ENCODE results near the gene CRY1.

Gene CRY1

GRCh38 chr12:107058190-107058589 lies 35.2 kb downstream of the CRY1 start:
- Histone ChIP-seq H3K4me3 (ENCODE audit: low read length) (no peak overlapping the region), H3K9me3 (ENCODE audit: insufficient read depth, low read depth, low read length) (peaks cover 8% of the 10 kb centered on the region; the same call in 1 of the 2 replicates), H3K9ac (ENCODE audit: low read depth, low read length) (no peak overlapping the region), H3K4me1 (ENCODE audit: insufficient read depth, low read length) (peaks cover 6% of the 10 kb centered on the region; the same call in 1 of the 2 replicates), H3K27ac (ENCODE audit: low read depth, low read length) (no peak overlapping the region), H3K36me3 (ENCODE audit: insufficient read depth, low read length) (no peaks in the 10 kb centered on the region), H3K27me3 (ENCODE audit: insufficient read depth, low read length) (no peaks in the 10 kb centered on the region)
- 100% methylated on average over 1 of the region's 2 CpGs for WGBS

- H3K27ac ChIP-seq (ENCODE audit: low read depth, low read length), result no peak overlapping the region
- peaks cover 8% of the 10 kb centered on the region; the same call in 1 of the 2 replicates for H3K9me3 ChIP-seq (ENCODE audit: insufficient read depth, low read depth, low read length)
- H3K9ac ChIP-seq (ENCODE audit: low read depth, low read length), result no peak overlapping the region
- peaks cover 6% of the 10 kb centered on the region; the same call in 1 of the 2 replicates for H3K4me1 ChIP-seq (ENCODE audit: insufficient read depth, low read length)
- H3K36me3 ChIP-seq (ENCODE audit: insufficient read depth, low read length), result no peaks in the 10 kb centered on the region
- H3K4me3 ChIP-seq (ENCODE audit: low read length), result no peak overlapping the region
- 89% methylated on average over 4 of the region's 4 CpGs for WGBS
- H3K27me3 ChIP-seq (ENCODE audit: insufficient read depth, low read length), result no peaks in the 10 kb centered on the region
These were observed 36.1 kb downstream of the CRY1 start for GRCh38 chr12:107057071-107057834.

GRCh38 chr12:107053709-107054108 lies 39.6 kb downstream of the CRY1 start:
- Histone ChIP-seq H3K27me3 (ENCODE audit: insufficient read depth, low read length) (no peaks in the 10 kb centered on the region), H3K4me3 (ENCODE audit: low read length) (no peak overlapping the region), H3K27ac (ENCODE audit: low read depth, low read length) (no peak overlapping the region), H3K36me3 (ENCODE audit: insufficient read depth, low read length) (no peaks in the 10 kb centered on the region), H3K9ac (ENCODE audit: low read depth, low read length) (no peak overlapping the region), H3K4me1 (ENCODE audit: insufficient read depth, low read length) (peaks cover 6% of the 10 kb centered on the region; the same call in 1 of the 2 replicates), H3K9me3 (ENCODE audit: insufficient read depth, low read depth, low read length) (peaks cover 13% of the 10 kb centered on the region; the same call in 1 of the 2 replicates)
- 100% methylated on average over 1 of the region's 2 CpGs for WGBS

GRCh38 chr12:107045186-107045585 lies 48.2 kb downstream of the CRY1 start:
- Histone ChIP-seq H3K9me3 (ENCODE audit: insufficient read depth, low read depth, low read length) (peaks cover 8% of the 10 kb centered on the region; the same call in 1 of the 2 replicates), H3K9ac (ENCODE audit: low read depth, low read length) (no peak overlapping the region), H3K27me3 (ENCODE audit: insufficient read depth, low read length) (no peaks in the 10 kb centered on the region), H3K4me1 (ENCODE audit: insufficient read depth, low read length) (no peaks in the 10 kb centered on the region), H3K27ac (ENCODE audit: low read depth, low read length) (no peak overlapping the region), H3K36me3 (ENCODE audit: insufficient read depth, low read length) (no peaks in the 10 kb centered on the region), H3K4me3 (ENCODE audit: low read length) (no peak overlapping the region)
- 86% methylated on average over 4 of the region's 5 CpGs for WGBS

- Histone ChIP-seq H3K9ac (ENCODE audit: low read depth, low read length) (no peak overlapping the region), H3K4me3 (ENCODE audit: low read length) (no peak overlapping the region), H3K27me3 (ENCODE audit: insufficient read depth, low read length) (no peaks in the 10 kb centered on the region), H3K36me3 (ENCODE audit: insufficient read depth, low read length) (no peaks in the 10 kb centered on the region), H3K9me3 (ENCODE audit: insufficient read depth, low read depth, low read length) (no peaks in the 10 kb centered on the region), H3K27ac (ENCODE audit: low read depth, low read length) (no peak overlapping the region), H3K4me1 (ENCODE audit: insufficient read depth, low read length) (no peaks in the 10 kb centered on the region)
- WGBS, result 88% methylated on average over 8 of the region's 8 CpGs
These were observed 50.5 kb downstream of the CRY1 start for GRCh38 chr12:107042801-107043200.

GRCh38 chr12:107035733-107036132 lies 57.6 kb downstream of the CRY1 start:
- no peaks in the 10 kb centered on the region for H3K4me1 ChIP-seq (ENCODE audit: insufficient read depth, low read length)
- H3K9me3 ChIP-seq (ENCODE audit: insufficient read depth, low read depth, low read length), result no peaks in the 10 kb centered on the region
- 95% methylated on average over 1 of the region's 2 CpGs for WGBS
- no peaks in the 10 kb centered on the region for H3K36me3 ChIP-seq (ENCODE audit: insufficient read depth, low read length)
- no peak overlapping the region for H3K27ac ChIP-seq (ENCODE audit: low read depth, low read length)
- H3K4me3 ChIP-seq (ENCODE audit: low read length), result no peak overlapping the region
- no peak overlapping the region for H3K9ac ChIP-seq (ENCODE audit: low read depth, low read length)
- no peaks in the 10 kb centered on the region for H3K27me3 ChIP-seq (ENCODE audit: insufficient read depth, low read length)

- Histone ChIP-seq H3K36me3 (ENCODE audit: insufficient read depth, low read length) (no peaks in the 10 kb centered on the region), H3K4me3 (ENCODE audit: low read length) (no peak overlapping the region), H3K27ac (ENCODE audit: low read depth, low read length) (no peak overlapping the region), H3K9ac (ENCODE audit: low read depth, low read length) (no peak overlapping the region), H3K4me1 (ENCODE audit: insufficient read depth, low read length) (no peaks in the 10 kb centered on the region), H3K27me3 (ENCODE audit: insufficient read depth, low read length) (no peaks in the 10 kb centered on the region), H3K9me3 (ENCODE audit: insufficient read depth, low read depth, low read length) (no peaks in the 10 kb centered on the region)
- 94% methylated on average over 9 of the region's 9 CpGs for WGBS
These were observed 59.3 kb downstream of the CRY1 start for GRCh38 chr12:107033758-107034739.

GRCh38 chr12:107032266-107032665 lies 61.1 kb downstream of the CRY1 start:
- no peak overlapping the region for H3K27ac ChIP-seq (ENCODE audit: low read depth, low read length)
- no peaks in the 10 kb centered on the region for H3K27me3 ChIP-seq (ENCODE audit: insufficient read depth, low read length)
- 80% methylated on average over 7 of the region's 7 CpGs for WGBS
- H3K36me3 ChIP-seq (ENCODE audit: insufficient read depth, low read length), result no peaks in the 10 kb centered on the region
- H3K4me3 ChIP-seq (ENCODE audit: low read length), result no peak overlapping the region
- no peaks in the 10 kb centered on the region for H3K9me3 ChIP-seq (ENCODE audit: insufficient read depth, low read depth, low read length)
- no peaks in the 10 kb centered on the region for H3K4me1 ChIP-seq (ENCODE audit: insufficient read depth, low read length)
- H3K9ac ChIP-seq (ENCODE audit: low read depth, low read length), result no peak overlapping the region

GRCh38 chr12:107031061-107031460 lies 62.3 kb downstream of the CRY1 start:
- H3K4me1 ChIP-seq (ENCODE audit: insufficient read depth, low read length), result no peaks in the 10 kb centered on the region
- 95% methylated on average over 2 of the region's 2 CpGs for WGBS
- no peak overlapping the region for H3K4me3 ChIP-seq (ENCODE audit: low read length)
- H3K9me3 ChIP-seq (ENCODE audit: insufficient read depth, low read depth, low read length), result no peaks in the 10 kb centered on the region
- H3K36me3 ChIP-seq (ENCODE audit: insufficient read depth, low read length), result no peaks in the 10 kb centered on the region
- no peak overlapping the region for H3K9ac ChIP-seq (ENCODE audit: low read depth, low read length)
- no peak overlapping the region; the same call in 1 of the 2 replicates for H3K27ac ChIP-seq (ENCODE audit: low read depth, low read length)
- no peaks in the 10 kb centered on the region for H3K27me3 ChIP-seq (ENCODE audit: insufficient read depth, low read length)

- WGBS, result 93% methylated on average over 7 of the region's 7 CpGs
- H3K27me3 ChIP-seq (ENCODE audit: insufficient read depth, low read length), result no peaks in the 10 kb centered on the region
- peaks cover 4% of the 10 kb centered on the region; the same call in 1 of the 2 replicates for H3K4me1 ChIP-seq (ENCODE audit: insufficient read depth, low read length)
- H3K9ac ChIP-seq (ENCODE audit: low read depth, low read length), result no peak overlapping the region
- no peak overlapping the region for H3K4me3 ChIP-seq (ENCODE audit: low read length)
- H3K9me3 ChIP-seq (ENCODE audit: insufficient read depth, low read depth, low read length), result no peaks in the 10 kb centered on the region
- H3K36me3 ChIP-seq (ENCODE audit: insufficient read depth, low read length), result no peaks in the 10 kb centered on the region
- no peak overlapping the region for H3K27ac ChIP-seq (ENCODE audit: low read depth, low read length)
These were observed 64.3 kb downstream of the CRY1 start for GRCh38 chr12:107029081-107029480.

- H3K27ac ChIP-seq (ENCODE audit: low read depth, low read length), result no peak overlapping the region
- H3K9me3 ChIP-seq (ENCODE audit: insufficient read depth, low read depth, low read length), result no peaks in the 10 kb centered on the region
- no peak overlapping the region for H3K4me3 ChIP-seq (ENCODE audit: low read length)
- peak overlapping the region; percentile 26; the same call in 1 of the 2 replicates for H3K9ac ChIP-seq (ENCODE audit: low read depth, low read length)
- 100% methylated on average over 1 of the region's 2 CpGs for WGBS
- H3K36me3 ChIP-seq (ENCODE audit: insufficient read depth, low read length), result no peaks in the 10 kb centered on the region
- H3K27me3 ChIP-seq (ENCODE audit: insufficient read depth, low read length), result no peaks in the 10 kb centered on the region
- H3K4me1 ChIP-seq (ENCODE audit: insufficient read depth, low read length), result peaks cover 4% of the 10 kb centered on the region; the same call in 1 of the 2 replicates
These were observed 65.7 kb downstream of the CRY1 start for GRCh38 chr12:107027636-107028053.

Data from HUES64 (cell line).